ENCODE data around the gene SRSF5. TPM values are rescaled to one million over a fixed set of nuclear protein-coding genes. Genes with fewer than 3 reads are reported as not detected.

The SRSF5 gene
- total RNA-seq, 6 experiments from 2014 or later = 82.3 to 204 (median 126) TPM

- no peak for DNase-seq
- no peak overlapping the region for H3K4me3 ChIP-seq
- WGBS (ENCODE audit: insufficient coverage, low coverage, low lambda C conversion rate, missing lambda C conversion rate) = 85% methylated on average over 1 of the region's 2 CpGs
- intact Hi-C loops (cut with DNase I) = no loop called here
- peak; percentile 3 to 18 (median 8) for ATAC-seq
- no peaks in the 10 kb centered on the region for H3K9me3 ChIP-seq
- TF ChIP-seq CTCF (IDR thresholded peaks at IDR 0.05) (no peak), POLR2A (IDR thresholded peaks at IDR 0.05) (no peak)
- H3K36me3 ChIP-seq = no peaks in the 10 kb centered on the region
- H3K27me3 ChIP-seq = no peaks in the 10 kb centered on the region
- H3K4me1 ChIP-seq = peaks cover 0 to 15% (median 3%) of the 10 kb centered on the region in 4 donors
- peak overlapping the region in 1 of 3 donors; percentile 44 for H3K27ac ChIP-seq
Observed at GRCh38 chr14:69750495-69750894, 16.4 kb upstream of the SRSF5 start.

GRCh38 chr14:69752773-69753172 is 14.2 kb upstream of the SRSF5 start:
- no peak for TF ChIP-seq CTCF (IDR thresholded peaks at IDR 0.05)
- TF ChIP-seq POLR2A (IDR thresholded peaks at IDR 0.05) = no peak
- DNase-seq = no peak
- Histone ChIP-seq H3K36me3 (no peaks in the 10 kb centered on the region), H3K27ac (no peak overlapping the region), H3K27me3 (no peaks in the 10 kb centered on the region), H3K9me3 (no peaks in the 10 kb centered on the region), H3K4me3 (no peak overlapping the region), H3K4me1 (peaks cover 0 to 15% (median 3%) of the 10 kb centered on the region in 4 donors)
- intact Hi-C loops (cut with DNase I) = no loop called here
- 50% methylated on average over 1 of the region's 1 CpG for WGBS (ENCODE audit: insufficient coverage, low coverage, low lambda C conversion rate, missing lambda C conversion rate)
- ATAC-seq = no peak

GRCh38 chr14:69753860-69754259 is 13.1 kb upstream of the SRSF5 start:
- no peak for ATAC-seq

GRCh38 chr14:69754487-69754886 is 12.5 kb upstream of the SRSF5 start:
- Histone ChIP-seq H3K27me3 (no peaks in the 10 kb centered on the region), H3K4me3 (no peak overlapping the region), H3K9me3 (no peaks in the 10 kb centered on the region), H3K36me3 (no peaks in the 10 kb centered on the region), H3K4me1 (peaks cover 0 to 13% (median 3%) of the 10 kb centered on the region in 4 donors), H3K27ac (no peak overlapping the region)
- WGBS (ENCODE audit: insufficient coverage, low coverage, low lambda C conversion rate, missing lambda C conversion rate) = no CpG with 5 or more reads among the region's 2 CpGs
- no peak for DNase-seq
- intact Hi-C loops (cut with DNase I) = no loop called here
- no peak for TF ChIP-seq POLR2A (IDR thresholded peaks at IDR 0.05)
- no peak for TF ChIP-seq CTCF (IDR thresholded peaks at IDR 0.05)
- no peak for ATAC-seq

More at GRCh38 chr14:69753860-69754259, 13.1 kb upstream of the SRSF5 start:
- H3K9me3 ChIP-seq = no peaks in the 10 kb centered on the region
- no peaks in the 10 kb centered on the region for H3K27me3 ChIP-seq
- H3K4me1 ChIP-seq = peaks cover 0 to 15% (median 3%) of the 10 kb centered on the region in 4 donors
- DNase-seq = no peak
- no peak overlapping the region for H3K27ac ChIP-seq
- H3K36me3 ChIP-seq = no peaks in the 10 kb centered on the region
- TF ChIP-seq POLR2A (IDR thresholded peaks at IDR 0.05) (no peak), CTCF (IDR thresholded peaks at IDR 0.05) (no peak)
- intact Hi-C loops (cut with DNase I) = no loop called here
- no CpG with 5 or more reads among the region's 1 CpG for WGBS (ENCODE audit: insufficient coverage, low coverage, low lambda C conversion rate, missing lambda C conversion rate)
- no peak overlapping the region for H3K4me3 ChIP-seq

- no peak overlapping the region for H3K27ac ChIP-seq
- H3K4me3 ChIP-seq = no peak overlapping the region
- ATAC-seq = peak in 1 of 4 donors; percentile 12
- H3K9me3 ChIP-seq = no peaks in the 10 kb centered on the region
- H3K27me3 ChIP-seq = no peaks in the 10 kb centered on the region
- no peak for DNase-seq
- intact Hi-C loops (cut with DNase I) = no loop called here
- TF ChIP-seq POLR2A (IDR thresholded peaks at IDR 0.05) (no peak), CTCF (IDR thresholded peaks at IDR 0.05) (no peak)
- peaks cover 0 to 5% (median 2%) of the 10 kb centered on the region in 4 donors for H3K4me1 ChIP-seq
- no peaks in the 10 kb centered on the region for H3K36me3 ChIP-seq
Observed at GRCh38 chr14:69755296-69755695, 11.6 kb upstream of the SRSF5 start.

Data from right lobe of liver (tissue), 6 donors.